ENCODE measurements around the gene GRID1. TPM values are rescaled to one million over a fixed set of nuclear protein-coding genes. Genes with fewer than 3 reads are reported as not detected.

GRID1 gene
- total and polyA plus RNA-seq, 10 of the 15 experiments (the other 5 are each of a cell fraction or from before 2014, with no cell fraction given): 0.04 to 0.62 (median 0.08) TPM; not detected in 5

DNA sequence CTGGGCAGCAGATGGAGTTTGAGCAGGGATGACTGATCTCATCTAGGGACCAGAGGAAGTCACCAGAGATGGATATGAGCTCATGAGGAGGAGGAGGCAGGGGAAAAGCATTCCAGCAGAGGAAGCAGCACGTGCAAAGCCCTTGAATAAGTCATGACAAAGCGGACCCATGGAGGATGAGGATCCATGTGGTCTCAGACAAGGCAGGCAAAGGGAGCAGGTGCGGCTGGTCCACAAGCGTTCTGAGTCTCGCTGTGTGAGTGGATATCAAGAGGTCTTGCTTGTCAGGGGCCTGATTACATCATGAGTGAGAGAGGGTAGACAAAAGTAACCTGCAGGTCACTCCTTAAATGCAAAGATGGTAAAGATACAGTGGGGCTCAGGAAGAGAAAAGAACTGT, 307.6 kb downstream of the GRID1 start (continued):
- TF ChIP-seq, protein P1, sequence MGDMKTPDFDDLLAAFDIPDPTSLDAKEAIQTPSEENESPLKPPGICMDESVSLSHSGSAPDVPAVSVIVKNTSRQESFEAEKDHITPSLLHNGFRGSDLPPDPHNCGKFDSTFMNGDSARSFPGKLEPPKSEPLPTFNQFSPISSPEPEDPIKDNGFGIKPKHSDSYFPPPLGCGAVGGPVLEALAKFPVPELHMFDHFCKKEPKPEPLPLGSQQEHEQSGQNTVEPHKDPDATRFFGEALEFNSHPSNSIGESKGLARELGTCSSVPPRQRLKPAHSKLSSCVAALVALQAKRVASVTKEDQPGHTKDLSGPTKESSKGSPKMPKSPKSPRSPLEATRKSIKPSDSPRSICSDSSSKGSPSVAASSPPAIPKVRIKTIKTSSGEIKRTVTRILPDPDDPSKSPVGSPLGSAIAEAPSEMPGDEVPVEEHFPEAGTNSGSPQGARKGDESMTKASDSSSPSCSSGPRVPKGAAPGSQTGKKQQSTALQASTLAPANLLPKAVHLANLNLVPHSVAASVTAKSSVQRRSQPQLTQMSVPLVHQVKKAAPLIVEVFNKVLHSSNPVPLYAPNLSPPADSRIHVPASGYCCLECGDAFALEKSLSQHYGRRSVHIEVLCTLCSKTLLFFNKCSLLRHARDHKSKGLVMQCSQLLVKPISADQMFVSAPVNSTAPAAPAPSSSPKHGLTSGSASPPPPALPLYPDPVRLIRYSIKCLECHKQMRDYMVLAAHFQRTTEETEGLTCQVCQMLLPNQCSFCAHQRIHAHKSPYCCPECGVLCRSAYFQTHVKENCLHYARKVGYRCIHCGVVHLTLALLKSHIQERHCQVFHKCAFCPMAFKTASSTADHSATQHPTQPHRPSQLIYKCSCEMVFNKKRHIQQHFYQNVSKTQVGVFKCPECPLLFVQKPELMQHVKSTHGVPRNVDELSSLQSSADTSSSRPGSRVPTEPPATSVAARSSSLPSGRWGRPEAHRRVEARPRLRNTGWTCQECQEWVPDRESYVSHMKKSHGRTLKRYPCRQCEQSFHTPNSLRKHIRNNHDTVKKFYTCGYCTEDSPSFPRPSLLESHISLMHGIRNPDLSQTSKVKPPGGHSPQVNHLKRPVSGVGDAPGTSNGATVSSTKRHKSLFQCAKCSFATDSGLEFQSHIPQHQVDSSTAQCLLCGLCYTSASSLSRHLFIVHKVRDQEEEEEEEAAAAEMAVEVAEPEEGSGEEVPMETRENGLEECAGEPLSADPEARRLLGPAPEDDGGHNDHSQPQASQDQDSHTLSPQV (IDR thresholded peaks at IDR 0.05): no peak
- TF ChIP-seq TARDBP (IDR thresholded peaks at IDR 0.05; ENCODE audit: borderline replicate concordance): no peak
- no peak for TF ChIP-seq JUNB (IDR thresholded peaks at IDR 0.05)
- TF ChIP-seq, protein P2, sequence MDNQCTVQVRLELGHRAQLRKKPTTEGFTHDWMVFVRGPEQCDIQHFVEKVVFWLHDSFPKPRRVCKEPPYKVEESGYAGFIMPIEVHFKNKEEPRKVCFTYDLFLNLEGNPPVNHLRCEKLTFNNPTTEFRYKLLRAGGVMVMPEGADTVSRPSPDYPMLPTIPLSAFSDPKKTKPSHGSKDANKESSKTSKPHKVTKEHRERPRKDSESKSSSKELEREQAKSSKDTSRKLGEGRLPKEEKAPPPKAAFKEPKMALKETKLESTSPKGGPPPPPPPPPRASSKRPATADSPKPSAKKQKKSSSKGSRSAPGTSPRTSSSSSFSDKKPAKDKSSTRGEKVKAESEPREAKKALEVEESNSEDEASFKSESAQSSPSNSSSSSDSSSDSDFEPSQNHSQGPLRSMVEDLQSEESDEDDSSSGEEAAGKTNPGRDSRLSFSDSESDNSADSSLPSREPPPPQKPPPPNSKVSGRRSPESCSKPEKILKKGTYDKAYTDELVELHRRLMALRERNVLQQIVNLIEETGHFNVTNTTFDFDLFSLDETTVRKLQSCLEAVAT (IDR thresholded peaks at IDR 0.05): no peak
- no peak for TF ChIP-seq ASH2L (IDR thresholded peaks at IDR 0.05; ENCODE audit: borderline replicate concordance, low read depth)
- TF ChIP-seq, protein P3, sequence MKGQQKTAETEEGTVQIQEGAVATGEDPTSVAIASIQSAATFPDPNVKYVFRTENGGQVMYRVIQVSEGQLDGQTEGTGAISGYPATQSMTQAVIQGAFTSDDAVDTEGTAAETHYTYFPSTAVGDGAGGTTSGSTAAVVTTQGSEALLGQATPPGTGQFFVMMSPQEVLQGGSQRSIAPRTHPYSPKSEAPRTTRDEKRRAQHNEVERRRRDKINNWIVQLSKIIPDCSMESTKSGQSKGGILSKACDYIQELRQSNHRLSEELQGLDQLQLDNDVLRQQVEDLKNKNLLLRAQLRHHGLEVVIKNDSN (IDR thresholded peaks at IDR 0.05; ENCODE audit: borderline replicate concordance, extremely low read length, insufficient read depth, low read depth, low read length): no peak
- TF ChIP-seq STAT1 (conservative IDR thresholded peaks at IDR 0.05): no peak
- TF ChIP-seq, protein P4, sequence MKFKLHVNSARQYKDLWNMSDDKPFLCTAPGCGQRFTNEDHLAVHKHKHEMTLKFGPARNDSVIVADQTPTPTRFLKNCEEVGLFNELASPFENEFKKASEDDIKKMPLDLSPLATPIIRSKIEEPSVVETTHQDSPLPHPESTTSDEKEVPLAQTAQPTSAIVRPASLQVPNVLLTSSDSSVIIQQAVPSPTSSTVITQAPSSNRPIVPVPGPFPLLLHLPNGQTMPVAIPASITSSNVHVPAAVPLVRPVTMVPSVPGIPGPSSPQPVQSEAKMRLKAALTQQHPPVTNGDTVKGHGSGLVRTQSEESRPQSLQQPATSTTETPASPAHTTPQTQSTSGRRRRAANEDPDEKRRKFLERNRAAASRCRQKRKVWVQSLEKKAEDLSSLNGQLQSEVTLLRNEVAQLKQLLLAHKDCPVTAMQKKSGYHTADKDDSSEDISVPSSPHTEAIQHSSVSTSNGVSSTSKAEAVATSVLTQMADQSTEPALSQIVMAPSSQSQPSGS (IDR thresholded peaks at IDR 0.05; ENCODE audit: low read length): no peak
